HEK293T (cell line): ENCODE data around the gene YAE1.

Source experiments
- BHLHE40 ChIP-seq: fragments of 450-650 bp; IDR thresholded peaks from 2 replicates; pipeline ENCODE4 v1.6.1; 2016; ENCODE audit warnings: mild to moderate bottlenecking, moderate library complexity, borderline replicate concordance
- ELF4 ChIP-seq: fragments of 450-650 bp; IDR thresholded peaks from 2 replicates; pipeline ENCODE4 v1.6.1; 2017; ENCODE audit warnings: antibody characterized with exemption

- no peak for TF ChIP-seq BHLHE40
- no peak for TF ChIP-seq ELF4
Observed at GRCh38 chr7:39618868-39619267, 52.7 kb downstream of the YAE1 start.
